Epidermal melanocyte (primary cell): ENCODE data around the gene CYB5A.
"Not testable (repeated sequence)": the region's sequence is repeated elsewhere in the genome, so short reads cannot be mapped to it uniquely, and the experiment has no call there.

Experiments used
- DNase-seq: peaks from one replicate; pipeline ENCODE4 v3.0.0; 2011; ENCODE audit warnings: low spot score; ENCODE audit not compliant: insufficient read length

CYB5A gene

GRCh38 chr18:74291771-74292540 is at the start of gene CYB5A:
Gene CYB5A (minus strand): TSS chr18:74291963. CDS start chr18:74291875, 88 bp downstream.
- DNase-seq: peak; percentile 99

DNA sequence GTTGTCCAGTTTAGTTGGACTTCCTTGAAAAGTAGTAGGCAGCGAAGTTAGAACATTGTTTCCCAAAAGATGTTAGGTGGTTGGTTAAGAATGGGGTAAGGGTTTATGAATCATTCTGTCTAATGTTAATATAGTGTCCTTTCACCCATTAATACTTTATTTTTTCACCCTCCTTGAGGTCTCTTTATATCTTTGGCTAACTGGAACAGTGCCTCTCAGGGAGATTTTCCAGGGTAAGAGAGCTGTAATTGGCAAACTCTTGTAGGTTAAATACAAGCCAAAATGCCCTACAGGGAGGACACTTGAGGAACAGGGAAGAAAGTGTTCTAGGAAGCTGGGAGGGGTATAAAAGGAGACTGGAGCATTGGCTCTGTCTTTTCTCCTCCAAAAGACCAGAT is 46.1 kb upstream of the CYB5A start:
- no peak for DNase-seq

- no peak for DNase-seq
Measured at GRCh38 chr18:74337155-74337911, 45.6 kb upstream of the CYB5A start.

GRCh38 chr18:74336656-74337055 is 44.9 kb upstream of the CYB5A start:
- DNase-seq: no peak

DNA sequence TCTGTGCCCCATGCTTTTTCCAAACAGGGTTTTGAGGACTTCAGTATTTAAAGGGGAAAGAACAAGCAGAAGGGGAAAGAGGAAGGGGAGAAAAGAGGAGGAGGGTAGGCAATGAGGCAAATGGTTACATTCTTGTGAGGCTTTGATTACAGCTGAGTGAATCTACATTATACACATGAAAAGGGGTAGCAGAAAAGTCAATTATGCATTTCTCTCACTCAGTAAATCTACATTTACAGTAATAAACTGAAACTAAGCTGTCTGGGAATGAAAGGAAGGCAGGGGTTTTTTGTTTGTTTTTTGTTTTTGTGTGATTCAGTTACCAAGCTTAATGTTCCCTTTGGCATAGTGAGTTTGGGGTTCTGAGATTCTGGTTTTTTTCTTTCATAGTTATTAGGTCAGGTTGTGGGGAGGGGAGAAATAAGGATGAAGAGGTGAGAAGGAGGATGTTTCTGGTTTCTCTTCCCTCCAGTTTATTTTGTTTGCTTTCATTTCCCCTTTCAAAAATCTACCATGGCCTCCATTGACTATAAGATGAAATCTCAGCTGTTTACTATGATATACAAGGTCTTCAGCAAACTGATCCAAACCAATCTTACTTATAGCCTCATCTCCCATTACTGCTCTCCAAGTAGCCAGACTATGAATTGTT is 42.6 kb upstream of the CYB5A start:
- DNase-seq: no peak

DNA sequence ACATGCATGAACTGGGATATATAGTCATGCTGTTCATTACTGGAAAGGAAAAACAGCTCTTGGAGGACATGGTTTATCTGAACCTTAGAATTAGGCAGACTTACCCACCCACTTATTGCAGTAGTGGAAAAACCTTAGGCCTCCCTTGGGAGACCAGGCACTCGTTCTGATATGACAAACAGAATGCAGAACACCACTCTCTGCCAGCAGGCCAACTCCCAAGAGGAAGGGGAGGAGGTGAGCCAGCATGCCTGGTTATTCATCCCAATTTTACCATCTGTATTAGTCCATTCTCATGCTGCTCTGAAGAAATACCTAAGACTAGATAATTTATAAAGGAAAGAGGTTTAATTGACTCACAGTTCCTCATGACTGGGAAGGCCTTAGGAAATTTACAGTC is 41.3 kb upstream of the CYB5A start:
- no peak for DNase-seq

DNA sequence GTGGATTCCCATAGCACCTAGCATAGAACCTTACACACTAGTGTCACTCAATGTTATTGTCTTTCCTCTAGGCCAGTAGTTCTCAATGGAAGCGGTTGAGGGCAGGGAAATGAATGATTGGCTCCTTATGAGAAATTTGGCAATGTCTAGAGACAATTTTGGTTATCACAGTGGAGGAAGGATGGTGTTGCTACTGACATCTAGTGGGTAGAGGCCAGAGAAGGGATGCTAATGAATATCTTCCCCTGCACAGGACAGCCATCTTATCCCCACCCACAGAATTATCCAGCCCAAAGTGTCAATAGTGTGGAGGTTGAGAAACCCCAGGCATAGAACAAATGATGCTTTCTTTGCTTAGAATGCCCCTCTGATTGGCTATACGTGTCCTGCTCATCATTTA is 39.6 kb upstream of the CYB5A start:
- DNase-seq: no peak

DNA sequence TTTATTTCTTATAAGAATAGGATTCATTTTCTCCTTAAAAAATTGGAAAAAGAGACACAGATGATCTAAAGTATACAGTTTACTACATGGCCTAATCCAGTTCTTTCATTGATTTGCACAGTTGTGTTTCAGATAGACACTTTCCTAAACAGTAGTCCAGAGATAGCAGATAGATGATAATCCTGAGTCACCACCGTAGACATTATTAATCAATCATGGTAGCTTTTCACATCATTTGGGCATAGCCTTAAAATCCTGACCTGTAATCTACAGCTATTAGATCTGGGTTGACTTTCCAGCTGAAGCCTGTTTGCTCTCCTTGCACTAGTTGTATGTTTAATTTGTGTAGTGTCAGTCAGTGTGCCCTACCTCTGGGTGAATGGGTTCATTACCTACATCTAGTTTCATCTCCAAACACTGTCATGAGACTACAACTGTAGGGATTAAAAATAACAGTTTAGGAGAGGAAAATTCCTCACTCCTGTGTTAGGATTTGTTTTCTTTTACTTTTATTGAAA is 38.0 kb upstream of the CYB5A start:
- DNase-seq: no peak

- DNase-seq: no peak
Measured at GRCh38 chr18:74328206-74328605, 36.4 kb upstream of the CYB5A start.

- DNase-seq: not testable (repeated sequence)
Measured at GRCh38 chr18:74326791-74327190, 35.0 kb upstream of the CYB5A start.

GRCh38 chr18:74326231-74326630 is 34.5 kb upstream of the CYB5A start:
- DNase-seq: no peak

GRCh38 chr18:74316257-74317170 is 24.8 kb upstream of the CYB5A start:
- peak; percentile 21 for DNase-seq

- DNase-seq: no peak
Measured at GRCh38 chr18:74315464-74316256, 23.9 kb upstream of the CYB5A start, which contains the start of gene C18orf63. Gene C18orf63 (plus strand): TSS chr18:74315839. CDS start chr18:74317866, 2,027 bp downstream.

DNA sequence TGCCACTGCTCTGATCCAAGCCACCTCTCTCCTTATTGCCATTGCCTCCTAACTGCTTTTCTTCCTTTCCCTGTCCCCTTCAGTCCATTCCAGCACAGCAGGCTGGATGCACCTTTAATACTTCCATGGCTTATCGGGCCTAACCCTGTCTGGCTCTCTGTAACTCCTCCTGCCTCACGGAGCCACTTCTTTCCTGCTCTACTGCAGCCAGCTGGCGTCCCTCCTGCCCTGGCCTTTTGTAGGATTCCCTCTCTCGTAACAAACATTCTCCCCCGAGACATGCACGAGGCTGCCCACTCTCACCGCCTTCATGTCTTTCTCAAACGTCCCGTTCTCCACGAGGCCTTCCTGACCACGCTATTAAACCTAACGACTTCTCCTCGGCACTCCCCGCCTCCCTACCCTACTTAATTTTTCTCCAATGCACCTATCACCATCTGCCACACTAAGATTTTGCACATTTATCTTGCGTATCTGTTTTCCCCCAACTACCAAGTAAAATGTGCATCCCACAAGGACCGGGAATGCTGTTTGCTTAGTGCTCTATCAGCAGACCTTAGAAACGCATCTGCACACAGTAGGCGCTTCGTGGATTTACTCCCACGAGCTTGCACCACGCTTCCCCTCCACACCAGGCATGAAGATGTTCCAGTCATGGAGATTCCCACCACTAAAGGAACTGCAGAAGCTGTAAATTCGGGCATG is 23.1 kb upstream of the CYB5A start:
- DNase-seq: no peak

DNA sequence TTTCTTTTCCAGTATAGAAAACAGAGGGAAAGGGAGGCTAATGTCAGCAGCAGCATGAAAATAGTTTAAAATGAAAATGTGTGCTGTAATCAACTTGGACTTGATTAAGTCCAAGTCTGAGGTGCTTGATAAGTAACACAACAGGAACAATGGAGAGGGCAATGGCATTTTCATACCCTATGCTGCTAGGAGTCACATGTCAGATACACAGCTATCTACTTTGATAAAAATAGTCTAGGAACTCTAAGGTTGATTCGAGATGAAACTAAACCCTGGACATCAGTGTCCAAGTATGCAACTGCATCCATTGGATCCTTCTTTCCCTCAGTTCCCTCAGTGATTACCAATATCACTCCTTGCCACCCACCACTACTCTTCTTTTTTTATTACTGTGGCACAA is 19.2 kb upstream of the CYB5A start:
- DNase-seq: no peak

- DNase-seq: no peak
Measured at GRCh38 chr18:74310411-74310810, 18.6 kb upstream of the CYB5A start.

DNA sequence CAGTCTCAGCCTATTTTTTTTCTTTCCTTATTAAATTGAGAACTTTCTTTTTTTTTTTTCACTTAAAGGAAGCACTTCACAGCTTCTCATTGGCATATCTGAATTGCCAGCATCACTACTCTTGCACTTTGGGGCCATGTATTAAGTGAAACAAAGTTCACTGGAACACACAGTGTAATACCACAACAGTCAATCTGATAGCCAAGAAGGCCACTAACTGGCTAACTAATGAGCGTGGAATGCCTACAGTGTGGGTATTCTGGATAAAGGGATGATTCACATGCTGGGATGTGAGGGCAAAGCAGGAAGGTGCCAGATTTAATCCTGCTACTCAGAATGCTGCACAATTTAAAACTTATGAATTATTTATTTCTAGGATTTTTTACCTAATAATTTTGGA is 12.2 kb upstream of the CYB5A start:
- DNase-seq: no peak

GRCh38 chr18:74303306-74303705 is 11.5 kb upstream of the CYB5A start:
- no peak for DNase-seq

- DNase-seq: no peak
Measured at GRCh38 chr18:74299746-74300145, 8.0 kb upstream of the CYB5A start.
